HepG2 (cell line): Measurements from ENCODE around the gene VAMP2. TPM values are rescaled to one million over a fixed set of nuclear protein-coding genes. Genes with fewer than 3 reads are reported as not detected.

Experiments
- AHR ChIP-seq: IDR thresholded peaks from 2 replicates; pipeline ENCODE4 v1.6.1; 2018; ENCODE audit warnings: missing genetic modification reagents, missing compliant biosample characterization
- ATF4 ChIP-seq, 2 experiments: fragments of 450-650 bp in 1 of 2; sonication (generic) in 1 of 2; formaldehyde crosslinking; IDR thresholded peaks; 2 replicates each; pipeline versions ENCODE4 v1.5.0 to v1.8.0; 2020 to 2022; ENCODE audit warnings: mild to moderate bottlenecking in 1 of 2, missing genetic modification reagents in 1 of 2
- CBX5 ChIP-seq: sonication (generic); formaldehyde crosslinking; IDR thresholded peaks from 2 replicates; pipeline ENCODE4 v1.4.0; 2020; ENCODE audit warnings: missing genetic modification reagents, borderline replicate concordance
- E2F5 ChIP-seq: sonication (generic); formaldehyde crosslinking; conservative IDR thresholded peaks from 2 replicates; pipeline ENCODE4 v1.4.0; 2020; ENCODE audit warnings: missing genetic modification reagents
- ETV5 ChIP-seq: IDR thresholded peaks from 2 replicates; pipeline ENCODE4 v1.6.1; 2018; ENCODE audit warnings: missing biosample characterization, missing genetic modification reagents, inconsistent platforms, borderline replicate concordance
- JDP2 ChIP-seq: sonication (generic); formaldehyde crosslinking; IDR thresholded peaks from 2 replicates; pipeline ENCODE4 v1.8.1; 2022; ENCODE audit warnings: missing genetic modification reagents, borderline replicate concordance
- MYC ChIP-seq: sonication (generic); formaldehyde crosslinking; IDR thresholded peaks from 2 replicates; pipeline ENCODE4 v1.9.0; 2021; ENCODE audit warnings: missing genetic modification reagents, borderline replicate concordance
- MYPOP ChIP-seq: sonication (generic); formaldehyde crosslinking; IDR thresholded peaks from 2 replicates; pipeline ENCODE4 v1.8.1; 2023; ENCODE audit warnings: mild to moderate bottlenecking, moderate library complexity, missing genetic modification reagents
- NCOA1 ChIP-seq: sonication (generic); formaldehyde crosslinking; IDR thresholded peaks from 2 replicates; pipeline ENCODE4 v1.9.0; 2021; ENCODE audit warnings: missing genetic modification reagents
- NFE2L2 ChIP-seq: fragments of 150-350 bp; IDR thresholded peaks from 2 replicates; pipeline ENCODE4 v1.6.1; 2014; ENCODE audit warnings: low read length
- PHF5A ChIP-seq: IDR thresholded peaks from one replicate; pipeline ENCODE4 v1.6.1; 2018; ENCODE audit warnings: low read depth, missing genetic modification reagents; ENCODE audit not compliant: unreplicated experiment
- PRMT3 ChIP-seq: sonication (generic); formaldehyde crosslinking; IDR thresholded peaks from 2 replicates; pipeline ENCODE4 v1.8.1; 2022; ENCODE audit warnings: low read depth, mild to moderate bottlenecking, moderate library complexity, missing genetic modification reagents, borderline replicate concordance
- TP53 ChIP-seq: sonication (generic); formaldehyde crosslinking; conservative IDR thresholded peaks from 2 replicates; pipeline ENCODE4 v1.4.0; 2020; ENCODE audit warnings: missing genetic modification reagents
- ZBTB33 ChIP-seq: sonication (generic); formaldehyde crosslinking; IDR thresholded peaks from 2 replicates; pipeline ENCODE4 v1.4.0; 2020; ENCODE audit warnings: missing genetic modification reagents
- ZNF260 ChIP-seq: sonication (generic); formaldehyde crosslinking; IDR thresholded peaks from 2 replicates; pipeline ENCODE4 v1.4.0; 2020; ENCODE audit warnings: missing genetic modification reagents, low read depth, mild to moderate bottlenecking, borderline replicate concordance
- ZNF292 ChIP-seq: sonication (generic); formaldehyde crosslinking; IDR thresholded peaks from 2 replicates; pipeline ENCODE4 v1.8.1; 2022; ENCODE audit warnings: mild to moderate bottlenecking, low read depth, missing genetic modification reagents, borderline replicate concordance
- ZNF562 ChIP-seq: sonication (generic); formaldehyde crosslinking; IDR thresholded peaks from 2 replicates; pipeline ENCODE4 v1.8.0; 2022; ENCODE audit warnings: missing genetic modification reagents, borderline replicate concordance
- ZNF605 ChIP-seq: sonication (generic); formaldehyde crosslinking; IDR thresholded peaks from 2 replicates; pipeline ENCODE4 v1.8.0; 2022; ENCODE audit warnings: mild to moderate bottlenecking, missing genetic modification reagents
- ZNF850 ChIP-seq: sonication (generic); formaldehyde crosslinking; conservative IDR thresholded peaks from 2 replicates; pipeline ENCODE4 v1.9.0; 2021; ENCODE audit warnings: mild to moderate bottlenecking, missing genetic modification reagents
- polyA plus RNA-seq, 8 experiments: library from polyadenylated mRNA; depleted of rRNA in 3 of 8; stranded (reverse) in 7 of 8; unstranded in 1 of 8; fragments of >200 nt; fragmentation: Illumina TruSeq in 4 of 8; extraction: Trizol in 4 of 8; gene quantifications; 2 replicates each; pipeline versions ENCODE4 v1.2.1 to v1.2.3, GENCODE V29; 2011 to 2016; ENCODE audit warnings: low read depth in 4 of 8, missing spikeins in 1 of 8, mixed read lengths in 1 of 8; ENCODE audit not compliant: insufficient read depth in 1 of 8
- total RNA-seq, 5 experiments: library from RNA; depleted of rRNA; stranded (reverse); fragments of >200 nt; fragmentation: Illumina TruSeq; extraction: Trizol; gene quantifications; 2 replicates each; pipeline ENCODE4 v1.2.3, GENCODE V29; 2016; ENCODE audit warnings: low read depth in 1 of 5
- TF ChIP-seq, protein P1 (sequence below): sonication (generic); formaldehyde crosslinking; IDR thresholded peaks from 2 replicates; pipeline ENCODE4 v1.5.1; 2020; ENCODE audit warnings: mild to moderate bottlenecking, moderate library complexity, missing genetic modification reagents

VAMP2 gene
- total and polyA plus RNA-seq, 2 of the 13 experiments (the other 11 are each of a cell fraction or from before 2014, with no cell fraction given) = 3.9 to 17.2 TPM

GRCh38 chr17:8185582-8186445, 23.1 kb upstream of the VAMP2 start (continued):
- no peak for TF ChIP-seq ZNF292
- no peak for TF ChIP-seq CBX5 (CRISPR knock-in tag)
- no peak; the same call in 1 of the 2 replicates for TF ChIP-seq MYC (CRISPR knock-in tag)
- no peak for TF ChIP-seq ZNF562
- TF ChIP-seq ZBTB33 (CRISPR knock-in tag) = peak; percentile 54
- TF ChIP-seq ZNF605 = peak; percentile 86
- TF ChIP-seq ATF4 (CRISPR knock-in tag; IDR thresholded peaks at IDR 0.05) = no peak
- no peak for TF ChIP-seq JDP2 (CRISPR knock-in tag)
- no peak for TF ChIP-seq AHR (CRISPR knock-in tag)
- no peak; the same call in 1 of the 2 replicates for TF ChIP-seq TP53 (CRISPR knock-in tag)
- no peak for TF ChIP-seq PRMT3
- TF ChIP-seq ETV5 (CRISPR knock-in tag) = peak; percentile 16; the same call in 1 of the 2 replicates
- no peak for TF ChIP-seq NCOA1 (CRISPR knock-in tag)
- no peak for TF ChIP-seq PHF5A (CRISPR knock-in tag)
- no peak; the same call in 1 of the 2 replicates for TF ChIP-seq MYPOP (CRISPR knock-in tag)
- TF ChIP-seq ZNF850 = no peak
- TF ChIP-seq ZNF260 (CRISPR knock-in tag) = no peak
- TF ChIP-seq E2F5 (CRISPR knock-in tag) = no peak
- TF ChIP-seq, protein P1, sequence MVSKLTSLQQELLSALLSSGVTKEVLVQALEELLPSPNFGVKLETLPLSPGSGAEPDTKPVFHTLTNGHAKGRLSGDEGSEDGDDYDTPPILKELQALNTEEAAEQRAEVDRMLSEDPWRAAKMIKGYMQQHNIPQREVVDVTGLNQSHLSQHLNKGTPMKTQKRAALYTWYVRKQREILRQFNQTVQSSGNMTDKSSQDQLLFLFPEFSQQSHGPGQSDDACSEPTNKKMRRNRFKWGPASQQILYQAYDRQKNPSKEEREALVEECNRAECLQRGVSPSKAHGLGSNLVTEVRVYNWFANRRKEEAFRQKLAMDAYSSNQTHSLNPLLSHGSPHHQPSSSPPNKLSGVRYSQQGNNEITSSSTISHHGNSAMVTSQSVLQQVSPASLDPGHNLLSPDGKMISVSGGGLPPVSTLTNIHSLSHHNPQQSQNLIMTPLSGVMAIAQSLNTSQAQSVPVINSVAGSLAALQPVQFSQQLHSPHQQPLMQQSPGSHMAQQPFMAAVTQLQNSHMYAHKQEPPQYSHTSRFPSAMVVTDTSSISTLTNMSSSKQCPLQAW (CRISPR knock-in tag) = no peak
- no peak for TF ChIP-seq NFE2L2
